ENCODE data around the gene POLG2.
"Not testable (repeated sequence)": the region's sequence is repeated elsewhere in the genome, so short reads cannot be mapped to it uniquely, and the experiment has no call there.

POLG2 gene

DNA sequence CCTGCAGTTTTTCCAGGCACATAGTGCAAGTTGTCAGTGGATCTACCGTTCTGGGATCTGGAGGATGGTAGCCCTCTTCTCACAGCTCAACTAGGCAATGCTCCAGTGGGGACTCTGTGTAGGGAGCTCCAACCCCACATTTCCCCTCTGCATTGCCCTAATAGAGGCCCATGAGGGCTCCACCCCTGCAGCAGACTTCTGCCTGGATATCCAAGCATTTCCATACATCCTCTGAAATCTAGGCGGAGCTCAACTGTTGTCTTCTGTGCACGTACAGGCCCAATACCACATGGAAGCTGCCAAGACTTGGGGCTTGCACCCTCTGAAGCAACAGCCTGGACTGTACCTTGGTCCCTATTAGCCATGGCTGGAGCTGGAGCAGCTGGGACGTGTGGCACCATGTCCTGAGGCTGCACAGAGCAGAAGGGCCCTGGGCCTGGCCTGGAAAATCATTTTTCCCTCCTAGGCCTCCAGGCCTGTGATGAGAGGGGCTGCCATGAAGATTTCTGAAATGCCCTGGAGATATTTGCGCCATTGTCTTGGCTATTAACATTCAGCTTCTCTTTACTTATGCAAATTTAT, 58.8 kb downstream of the POLG2 start:
- no peak for DNase-seq

- DNase-seq, result no peak
Observed at GRCh38 chr17:64431534-64431933, 65.3 kb downstream of the POLG2 start.

DNA sequence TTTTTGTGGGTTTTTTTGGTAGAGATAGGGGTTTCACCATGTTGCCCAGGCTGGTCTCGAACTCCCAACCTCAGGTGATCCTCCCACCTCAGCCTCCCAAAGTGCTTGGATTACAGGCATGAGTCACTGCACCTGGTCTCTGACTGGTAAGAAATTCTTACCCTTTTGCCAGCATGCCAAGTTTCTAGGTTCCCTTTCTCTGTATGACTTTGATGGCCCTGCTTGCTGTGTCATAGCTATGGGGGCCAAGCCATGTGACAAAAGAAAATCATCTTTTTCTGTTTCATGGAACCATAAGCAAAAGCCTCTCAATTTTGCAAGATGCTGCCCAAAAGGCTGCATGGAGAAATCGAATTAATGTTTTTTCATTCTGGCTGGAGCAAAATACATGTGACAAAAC, 66.8 kb downstream of the POLG2 start:
- DNase-seq, result not testable (repeated sequence)

DNA sequence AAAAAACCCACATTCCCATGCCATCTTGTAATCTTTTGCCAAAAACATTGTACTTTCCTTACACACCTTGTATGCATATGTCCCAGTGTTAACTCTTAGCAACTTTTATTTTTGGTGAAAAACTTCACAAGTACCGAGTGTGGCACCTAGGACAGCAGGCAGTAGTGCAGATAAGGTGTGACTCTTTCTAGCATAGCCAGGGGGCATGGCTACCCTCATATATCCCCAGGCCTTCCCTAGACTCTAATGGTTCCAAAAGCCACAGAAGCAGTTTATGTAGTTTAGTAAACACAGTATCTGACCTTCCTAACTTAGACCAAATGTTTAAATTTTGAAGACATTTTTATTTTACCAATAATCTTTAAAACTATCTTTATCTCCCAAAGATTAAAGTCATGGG, 68.4 kb downstream of the POLG2 start:
- DNase-seq, result no peak
